Right cardiac atrium (tissue), 5 donors: Measurements from ENCODE around the gene LHPP. TPM values are rescaled to one million over a fixed set of nuclear protein-coding genes. Genes with fewer than 3 reads are reported as not detected.

Source experiments
- ATAC-seq, 2 donors: fragments of 200-7000 bp; cut with Tn5 transposase; one replicate each; pipeline versions ENCODE4 v1.8.0 to v1.9.1; 2020; ENCODE audit warnings: moderate library complexity in 2 of 2, mild to moderate bottlenecking in 1 of 2
- DNase-seq, 3 donors: peaks; one replicate each; pipeline ENCODE4 v3.0.0-alpha.2; 2020
- H3K27ac ChIP-seq: one replicate; pipeline ENCODE4 v1.5.1; 2013; ENCODE audit warnings: mild to moderate bottlenecking, low read length, control low read depth, moderate library complexity
- H3K27me3 ChIP-seq: one replicate; pipeline ENCODE4 v1.6.1; 2013; ENCODE audit not compliant: control insufficient read depth, insufficient read depth
- H3K4me1 ChIP-seq: one replicate; pipeline ENCODE4 v1.6.1; 2013; ENCODE audit warnings: low read length; ENCODE audit not compliant: control insufficient read depth, insufficient read depth
- H3K4me3 ChIP-seq: one replicate; pipeline ENCODE4 v1.5.1; 2013; ENCODE audit warnings: low read length, control low read depth
- H3K9me3 ChIP-seq: one replicate; pipeline ENCODE4 v1.6.1; 2013; ENCODE audit warnings: low read length; ENCODE audit not compliant: control insufficient read depth
- WGBS: extraction: QIAGEN DNeasy Blood & Tissue Kit; methylation state at CpG from one replicate; pipeline ENCODE4 v1.1.7; 2013; 5-methylcytosine and 5-hydroxymethylcytosine counted together
- intact Hi-C, 4 donors: fragments of 100-400 bp; cut with DNase I; formaldehyde crosslinking; loops; one replicate each; pipeline versions ENCODE4 v1.11.0 to v1.14.0; 2022 to 2023
- polyA plus RNA-seq: library from polyadenylated mRNA; stranded (reverse); fragments of 200-250 nt; gene quantifications from one replicate; pipeline ENCODE4 v1.2.3, GENCODE V29; 2013
- total RNA-seq, 4 donors: library from RNA; stranded (reverse); fragmentation: NEBNext Ultra II Directional; extraction: Animal tissue kit (Norgen Biotek cat#: 25700); gene quantifications; one replicate each; pipeline ENCODE4 v1.2.1, GENCODE V29; 2021
- donor health status: healthy with polysubstance abuse.
- donor health status: DM: no; HTN: yes; CAD: no.
- donor health status: DM: no; HTN: no; CAD: no.
- donor health status: DM: no; HTN: yes; CAD: no; lungs with severe emphysema.
- donor health status: DM: yes; HTN: yes; CAD: no.

The LHPP gene
- total and polyA plus RNA-seq, 5 donors = 17.8 to 24.9 (median 18.6) TPM

DNA sequence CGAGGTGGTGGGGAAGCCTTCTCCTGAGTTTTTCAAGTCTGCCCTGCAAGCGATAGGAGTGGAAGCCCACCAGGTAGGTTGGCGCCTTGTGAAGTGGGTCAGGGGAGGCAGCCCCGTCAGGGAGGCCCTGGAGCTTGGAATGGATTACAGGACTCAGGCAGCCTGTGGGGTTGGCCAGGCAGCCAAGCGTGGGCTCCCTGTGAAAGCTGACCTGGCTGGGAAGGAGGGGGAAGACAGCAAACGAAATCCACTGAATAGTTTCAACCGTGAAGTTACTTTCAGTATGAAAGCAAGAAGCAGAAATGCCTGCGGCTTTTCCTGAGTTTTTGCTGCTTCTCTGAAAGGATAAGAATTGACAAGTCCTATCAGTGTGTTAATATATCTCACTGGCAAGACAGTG, 36.4 kb downstream of the LHPP start:
- H3K9me3 ChIP-seq = no peaks in the 10 kb centered on the region
- ATAC-seq (no peak), DNase-seq (no peak)
- H3K4me3 ChIP-seq = no peak overlapping the region
- WGBS = 89% methylated on average over 8 of the region's 8 CpGs
- no peaks in the 10 kb centered on the region for H3K27me3 ChIP-seq
- no peaks in the 10 kb centered on the region for H3K4me1 ChIP-seq
- intact Hi-C loops = no loop called here
- no peak overlapping the region for H3K27ac ChIP-seq

DNA sequence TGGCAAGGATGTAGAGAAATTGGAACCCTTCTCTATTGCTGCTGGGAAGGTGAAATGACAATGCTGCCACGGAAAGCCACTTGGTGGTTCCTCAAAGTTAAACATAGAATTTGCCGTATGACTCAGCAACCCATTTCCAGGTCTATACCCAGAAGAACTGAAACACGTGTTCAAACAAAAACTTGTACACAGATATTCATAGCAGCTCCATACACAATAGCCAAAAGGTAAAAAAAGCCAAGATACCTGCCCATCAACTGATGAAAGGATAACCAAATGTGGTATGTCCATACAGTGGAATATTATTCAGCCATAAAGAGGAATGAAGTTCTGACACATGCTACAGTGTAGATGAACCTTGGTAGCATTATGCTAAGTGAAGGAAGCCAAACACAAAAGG, 39.1 kb downstream of the LHPP start:
- intact Hi-C loops = no loop called here
- H3K4me3 ChIP-seq = no peak overlapping the region
- ATAC-seq (no peak), DNase-seq (no peak)
- H3K27me3 ChIP-seq = no peaks in the 10 kb centered on the region
- WGBS = 91% methylated on average over 3 of the region's 3 CpGs
- H3K4me1 ChIP-seq = no peaks in the 10 kb centered on the region
- no peaks in the 10 kb centered on the region for H3K9me3 ChIP-seq
- no peak overlapping the region for H3K27ac ChIP-seq

DNA sequence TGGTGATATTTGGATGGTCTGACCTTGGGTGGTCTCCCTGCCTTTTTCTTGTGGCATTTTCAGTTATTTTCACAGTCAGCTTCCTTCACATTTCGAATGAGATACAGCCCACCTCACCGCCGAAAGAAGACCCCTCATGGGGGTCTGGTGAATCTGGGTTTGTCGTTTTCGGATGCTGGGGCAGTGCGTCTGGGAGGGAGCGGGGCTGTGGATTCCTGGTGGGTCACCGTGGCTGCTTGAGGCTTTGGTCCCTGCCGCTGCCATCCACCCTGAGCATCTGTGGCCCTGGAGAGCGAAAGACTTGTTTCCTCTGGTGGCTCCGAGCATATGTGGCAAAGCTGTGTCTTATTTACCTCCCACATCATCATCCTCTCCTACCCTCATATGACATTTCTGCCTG, 43.1 kb downstream of the LHPP start:
- Histone ChIP-seq H3K27ac (no peak overlapping the region), H3K4me3 (no peak overlapping the region), H3K27me3 (no peaks in the 10 kb centered on the region), H3K9me3 (no peaks in the 10 kb centered on the region), H3K4me1 (no peaks in the 10 kb centered on the region)
- ATAC-seq (no peak), DNase-seq (no peak)
- 87% methylated on average over 11 of the region's 11 CpGs for whole genome bisulfite sequencing
- intact Hi-C loops = no loop called here

DNA sequence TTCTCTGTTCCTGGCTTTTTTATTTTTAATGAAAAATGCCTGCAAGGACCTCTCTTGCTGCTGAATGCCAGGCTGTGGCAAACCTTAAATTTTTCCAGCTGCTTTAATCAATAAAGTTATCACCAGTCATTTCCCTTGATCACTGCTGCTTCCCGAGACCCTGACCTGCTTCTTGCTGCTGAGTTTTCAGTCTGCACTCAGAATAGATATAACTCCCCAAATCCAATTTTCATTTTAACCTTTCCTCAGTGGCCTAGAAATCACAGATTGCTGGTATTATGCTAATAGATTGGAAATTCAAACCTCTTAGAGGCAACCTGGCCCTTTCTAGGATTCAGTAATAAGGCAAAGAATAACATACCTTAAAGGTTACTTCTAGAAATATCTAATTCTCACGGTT, 43.7 kb downstream of the LHPP start:
- Histone ChIP-seq H3K9me3 (no peaks in the 10 kb centered on the region), H3K27ac (no peak overlapping the region), H3K4me3 (no peak overlapping the region), H3K4me1 (no peaks in the 10 kb centered on the region), H3K27me3 (no peaks in the 10 kb centered on the region)
- no peak for DNase-seq
- intact Hi-C loops = no loop called here
- ATAC-seq = no peak
- 69% methylated on average over 2 of the region's 2 CpGs for WGBS

DNA sequence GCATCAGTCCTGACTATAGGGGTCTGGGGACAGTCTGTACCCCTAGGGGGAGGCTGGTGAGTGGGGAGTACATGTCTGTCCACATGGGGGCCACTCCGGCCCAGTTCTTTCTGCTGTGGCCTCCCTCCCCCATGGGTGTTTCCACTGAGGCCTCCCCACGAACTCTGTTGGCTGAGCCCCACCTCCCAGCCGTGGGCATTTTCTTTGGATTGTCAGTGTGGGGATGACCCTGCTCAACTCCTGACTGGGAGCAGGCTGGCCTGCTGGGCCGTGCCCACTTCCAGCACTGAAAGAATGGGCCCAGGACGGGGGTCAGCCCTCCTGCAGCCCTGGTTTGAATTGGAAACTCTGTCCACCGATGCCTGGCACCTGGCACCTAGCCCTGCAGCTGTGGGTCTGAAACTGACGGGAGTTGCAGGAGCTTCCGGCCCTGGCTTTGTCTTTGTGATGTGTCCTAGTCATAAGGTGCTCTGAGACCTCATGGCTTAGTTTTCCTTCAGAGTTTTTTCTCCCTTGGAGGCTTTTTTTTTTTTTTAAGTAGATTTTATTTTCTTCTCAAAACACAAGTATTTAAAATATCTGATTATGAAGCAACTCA, 46.5 kb downstream of the LHPP start:
- peak in 1 of 2 donors; percentile 16 for ATAC-seq

DNA sequence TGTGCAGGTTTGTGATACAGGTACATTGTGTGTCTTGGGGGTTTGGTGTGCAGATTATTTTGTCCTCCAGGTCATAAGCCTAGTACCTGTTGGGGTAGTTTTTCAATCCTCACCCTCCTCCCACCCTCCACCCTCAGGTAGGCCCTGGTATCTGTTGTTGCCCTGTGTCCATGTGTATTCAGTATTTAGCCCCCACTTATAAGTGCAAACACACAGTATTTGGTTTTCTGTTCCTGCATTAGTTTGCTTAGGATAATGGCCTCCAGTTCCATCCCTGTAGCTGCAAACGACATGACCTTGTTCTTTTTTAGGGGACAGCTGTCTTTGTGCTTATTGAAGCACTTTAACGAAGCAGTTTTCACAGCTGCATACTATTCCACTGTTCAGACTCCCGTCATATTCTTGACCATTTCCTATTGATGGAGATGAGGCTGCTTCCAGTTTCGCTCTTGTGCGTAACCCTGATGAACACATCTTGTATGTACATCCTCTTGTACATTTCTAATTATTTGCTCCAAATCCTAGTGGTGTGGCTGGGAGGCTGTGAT, 47.4 kb downstream of the LHPP start:
- Histone ChIP-seq H3K4me1 (no peaks in the 10 kb centered on the region), H3K9me3 (no peaks in the 10 kb centered on the region), H3K27ac (no peak overlapping the region), H3K27me3 (no peaks in the 10 kb centered on the region), H3K4me3 (no peak overlapping the region)
- DNase-seq (no peak), ATAC-seq (no peak)
- 92% methylated on average over 5 of the region's 5 CpGs for WGBS
- intact Hi-C loops = no loop called here

More for the DNA sequence above, 46.5 kb downstream of the LHPP start:
- Histone ChIP-seq H3K9me3 (no peaks in the 10 kb centered on the region), H3K4me3 (no peak overlapping the region), H3K4me1 (no peaks in the 10 kb centered on the region), H3K27ac (no peak overlapping the region), H3K27me3 (no peaks in the 10 kb centered on the region)
- 89% methylated on average over 8 of the region's 8 CpGs for WGBS
- DNase-seq = no peak
- intact Hi-C loops = no loop called here

DNA sequence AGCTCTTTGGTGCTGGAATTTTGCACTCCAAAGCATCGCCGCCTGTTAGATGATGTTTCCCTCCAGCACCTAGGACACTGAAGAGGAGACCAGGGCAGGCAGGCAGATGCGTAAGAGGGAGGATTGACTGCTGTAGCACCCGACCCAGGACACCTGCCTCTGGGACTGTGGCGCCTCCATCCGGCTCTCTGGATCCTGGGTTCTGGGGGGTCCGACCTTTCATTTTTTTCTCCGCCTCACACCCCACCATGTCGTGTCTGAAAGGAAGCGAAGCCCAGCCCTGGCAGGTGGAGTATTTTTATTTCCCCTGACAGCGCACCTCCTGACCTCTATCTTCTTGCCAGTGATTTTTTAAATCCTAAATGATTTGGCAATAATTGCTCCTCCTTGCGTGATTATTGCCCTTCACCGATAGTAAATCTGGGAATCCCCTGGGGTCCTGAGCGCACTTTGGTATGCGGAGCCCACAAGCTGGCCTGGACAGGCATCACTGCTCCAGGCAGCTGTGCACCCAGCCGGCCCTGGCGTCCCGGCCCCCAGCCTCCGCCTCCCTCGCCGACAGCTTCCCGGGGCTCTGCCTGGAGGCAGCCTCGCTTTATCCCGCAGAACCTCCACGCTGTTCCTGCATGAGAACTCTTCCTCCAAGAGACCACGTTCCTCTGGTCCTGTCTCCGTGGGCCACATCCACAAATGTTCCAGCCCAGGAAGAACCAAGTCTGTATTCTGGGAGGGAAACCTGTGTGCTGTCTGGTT, 48.4 kb downstream of the LHPP start:
- ATAC-seq = no peak
- intact Hi-C loops = no loop called here

DNA sequence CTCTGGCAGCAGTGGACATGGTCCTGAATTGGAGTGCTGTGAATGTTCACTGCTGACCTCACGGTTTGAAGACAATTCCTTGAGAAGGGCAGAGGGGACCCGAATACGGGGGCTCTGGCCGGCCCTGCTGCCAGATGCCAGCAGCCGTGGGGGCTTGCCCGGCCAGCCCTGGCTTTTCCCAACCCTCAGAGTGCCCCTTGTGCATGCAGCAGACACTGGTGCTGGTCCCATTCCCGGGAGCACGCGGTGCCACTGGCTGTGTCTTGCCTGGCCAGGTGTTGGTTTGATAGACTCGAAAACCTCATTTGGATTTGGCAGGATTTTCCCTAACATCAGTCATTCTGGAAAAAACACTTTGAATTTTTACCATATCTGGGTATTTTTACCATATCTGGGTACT, 49.1 kb downstream of the LHPP start:
- DNase-seq (no peak), ATAC-seq (no peak)
- Histone ChIP-seq H3K27ac (no peak overlapping the region), H3K4me1 (no peaks in the 10 kb centered on the region), H3K4me3 (no peak overlapping the region), H3K27me3 (no peaks in the 10 kb centered on the region), H3K9me3 (no peaks in the 10 kb centered on the region)
- WGBS = 95% methylated on average over 10 of the region's 10 CpGs
- intact Hi-C loops = no loop called here

More for the DNA sequence above, 48.4 kb downstream of the LHPP start:
- 91% methylated on average over 27 of the region's 27 CpGs for WGBS
- H3K27me3 ChIP-seq = no peaks in the 10 kb centered on the region
- no peak overlapping the region for H3K4me3 ChIP-seq
- DNase-seq = no peak
- H3K4me1 ChIP-seq = no peaks in the 10 kb centered on the region
- H3K9me3 ChIP-seq = no peaks in the 10 kb centered on the region
- H3K27ac ChIP-seq = no peak overlapping the region

DNA sequence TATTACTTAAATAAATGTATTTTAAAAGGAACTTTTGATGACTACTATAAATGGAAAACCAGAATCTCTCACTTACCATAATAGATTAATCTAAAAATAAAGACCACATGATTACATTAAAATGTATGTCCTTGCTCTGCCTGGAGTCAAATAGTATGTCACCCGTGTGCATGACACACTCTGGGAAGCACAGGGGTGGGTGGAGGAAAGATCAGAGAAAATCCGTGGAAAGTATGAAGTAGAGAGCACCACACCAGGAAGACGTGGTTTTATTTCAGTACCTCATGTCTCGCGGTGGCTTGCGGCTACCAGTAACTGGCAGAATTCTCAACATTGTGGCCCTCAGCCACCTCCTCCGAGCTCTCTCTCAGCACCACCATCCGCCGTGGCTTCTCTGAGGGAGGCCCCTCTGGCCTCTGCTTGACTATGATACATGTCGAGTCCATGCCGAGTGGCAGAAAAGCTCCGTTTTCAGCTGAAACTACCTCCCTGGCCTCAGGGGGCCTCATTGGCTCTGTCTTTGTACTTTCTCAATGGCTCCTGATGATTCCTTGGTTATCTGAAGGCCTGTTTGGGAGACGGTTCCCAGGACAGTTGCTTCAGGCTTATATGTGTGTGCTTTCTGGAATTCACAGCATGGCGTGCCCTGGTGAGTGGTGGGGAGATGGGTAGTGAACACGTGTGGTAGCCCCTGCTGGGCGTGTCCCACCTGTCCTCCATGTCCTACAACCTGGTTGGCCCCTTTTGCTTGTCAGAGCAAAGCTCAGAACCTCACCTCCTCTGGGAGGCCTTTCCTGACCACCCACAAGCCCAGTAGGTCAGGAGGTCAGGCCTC, 49.8 kb downstream of the LHPP start:
- Histone ChIP-seq H3K4me3 (no peak overlapping the region), H3K27me3 (no peaks in the 10 kb centered on the region), H3K27ac (no peak overlapping the region), H3K9me3 (no peaks in the 10 kb centered on the region), H3K4me1 (no peaks in the 10 kb centered on the region)
- DNase-seq (no peak), ATAC-seq (no peak)
- 85% methylated on average over 16 of the region's 16 CpGs for WGBS
- intact Hi-C loops = no loop called here

DNA sequence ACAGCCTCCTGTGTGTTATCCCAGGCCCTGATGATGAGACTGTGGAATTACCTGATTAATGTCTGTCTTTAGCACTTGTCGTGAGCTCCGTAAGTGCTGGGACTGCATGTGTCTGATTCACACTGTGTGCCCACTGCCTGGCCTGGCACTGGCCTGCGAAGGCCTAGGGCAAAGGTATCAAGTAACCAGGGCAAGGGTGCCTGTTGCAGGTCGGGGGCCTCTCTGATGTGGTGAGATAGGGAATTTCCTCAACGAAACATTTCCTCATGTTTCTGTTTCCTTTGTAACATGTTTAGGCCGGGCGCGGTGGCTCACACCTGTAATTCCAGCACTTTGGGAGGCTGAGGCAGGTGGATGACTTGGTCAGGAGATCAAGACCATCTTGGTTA, 50.4 kb downstream of the LHPP start:
- Histone ChIP-seq H3K27me3 (no peaks in the 10 kb centered on the region), H3K4me3 (no peak overlapping the region), H3K4me1 (no peaks in the 10 kb centered on the region), H3K27ac (no peak overlapping the region), H3K9me3 (no peaks in the 10 kb centered on the region)
- DNase-seq (no peak), ATAC-seq (no peak)
- 92% methylated on average over 8 of the region's 8 CpGs for WGBS
- intact Hi-C loops = no loop called here

DNA sequence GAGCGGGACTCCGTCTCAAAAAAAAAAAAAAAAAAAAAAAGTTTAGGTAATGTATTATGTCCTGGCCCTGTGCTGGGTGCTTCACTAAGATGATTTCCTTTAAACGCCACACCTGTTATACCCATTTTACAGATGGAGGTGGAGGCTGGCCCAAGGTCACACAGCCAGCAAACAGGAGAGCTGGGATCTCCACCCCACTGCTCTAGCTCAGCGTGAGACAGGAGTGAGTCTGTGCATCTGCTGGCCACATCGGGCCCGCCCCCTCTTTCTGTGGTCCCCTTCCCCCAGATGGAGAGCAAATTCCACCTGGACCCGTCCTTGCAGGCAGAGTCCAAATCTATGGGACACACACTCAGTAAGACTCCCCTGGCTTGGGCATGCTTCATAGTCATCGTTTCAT, 51.0 kb downstream of the LHPP start:
- H3K9me3 ChIP-seq = no peaks in the 10 kb centered on the region
- 90% methylated on average over 6 of the region's 8 CpGs for WGBS
- ATAC-seq (no peak), DNase-seq (no peak)
- H3K27ac ChIP-seq = no peak overlapping the region
- intact Hi-C loops = no loop called here
- no peaks in the 10 kb centered on the region for H3K27me3 ChIP-seq
- no peak overlapping the region for H3K4me3 ChIP-seq
- no peaks in the 10 kb centered on the region for H3K4me1 ChIP-seq
